ENCODE measurements around the gene SSC5D.

- TF ChIP-seq, protein P1, sequence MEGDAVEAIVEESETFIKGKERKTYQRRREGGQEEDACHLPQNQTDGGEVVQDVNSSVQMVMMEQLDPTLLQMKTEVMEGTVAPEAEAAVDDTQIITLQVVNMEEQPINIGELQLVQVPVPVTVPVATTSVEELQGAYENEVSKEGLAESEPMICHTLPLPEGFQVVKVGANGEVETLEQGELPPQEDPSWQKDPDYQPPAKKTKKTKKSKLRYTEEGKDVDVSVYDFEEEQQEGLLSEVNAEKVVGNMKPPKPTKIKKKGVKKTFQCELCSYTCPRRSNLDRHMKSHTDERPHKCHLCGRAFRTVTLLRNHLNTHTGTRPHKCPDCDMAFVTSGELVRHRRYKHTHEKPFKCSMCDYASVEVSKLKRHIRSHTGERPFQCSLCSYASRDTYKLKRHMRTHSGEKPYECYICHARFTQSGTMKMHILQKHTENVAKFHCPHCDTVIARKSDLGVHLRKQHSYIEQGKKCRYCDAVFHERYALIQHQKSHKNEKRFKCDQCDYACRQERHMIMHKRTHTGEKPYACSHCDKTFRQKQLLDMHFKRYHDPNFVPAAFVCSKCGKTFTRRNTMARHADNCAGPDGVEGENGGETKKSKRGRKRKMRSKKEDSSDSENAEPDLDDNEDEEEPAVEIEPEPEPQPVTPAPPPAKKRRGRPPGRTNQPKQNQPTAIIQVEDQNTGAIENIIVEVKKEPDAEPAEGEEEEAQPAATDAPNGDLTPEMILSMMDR (IDR thresholded peaks at IDR 0.05), result no peak
- no peak for TF ChIP-seq POLR2A (IDR thresholded peaks at IDR 0.05)
Observed at GRCh38 chr19:55461974-55462626, 26.1 kb upstream of the SSC5D start.
